Fibroblast of lung (primary cell): ENCODE results near the gene IGSF11. TPM values are rescaled to one million over a fixed set of nuclear protein-coding genes. Genes with fewer than 3 reads are reported as not detected.

Experiments used
- DNase-seq, 2 donors: peaks; one replicate each; pipeline versions ENCODE4 v3.0.0 to v3.0.0-alpha.2; 2010; ENCODE audit warnings: low read depth in 2 of 2
- H2AFZ ChIP-seq: 2 replicates; pipeline ENCODE4 v1.5.1; 2012; ENCODE audit warnings: low read length, control low read depth, inconsistent platforms
- H3K27ac ChIP-seq: 2 replicates; pipeline ENCODE4 v1.5.1; 2011; ENCODE audit warnings: low read length, control low read depth; ENCODE audit not compliant: insufficient read depth
- H3K27me3 ChIP-seq: 2 replicates; pipeline ENCODE4 v1.5.1; 2011; ENCODE audit warnings: mild to moderate bottlenecking, low read length; ENCODE audit not compliant: control insufficient read depth, insufficient read depth
- H3K36me3 ChIP-seq: 2 replicates; pipeline ENCODE4 v1.5.1; 2011; ENCODE audit warnings: low read length; ENCODE audit not compliant: control insufficient read depth, insufficient read depth
- H3K4me1 ChIP-seq: 2 replicates; pipeline ENCODE4 v1.5.1; 2011; ENCODE audit warnings: low read length; ENCODE audit not compliant: control insufficient read depth, insufficient read depth; ENCODE audit errors: extremely low read depth
- H3K4me2 ChIP-seq: 2 replicates; pipeline ENCODE4 v1.5.1; 2011; ENCODE audit warnings: low read length, control low read depth; ENCODE audit not compliant: insufficient read depth; ENCODE audit errors: extremely low read depth
- H3K4me3 ChIP-seq, 4 experiments: fragments of 200-600 bp in 1 of 4; sonication (generic) in 1 of 4; replicated peaks in 1 of 4; 2 replicates each; pipeline ENCODE4 v1.5.1; 2011 to 2016; ENCODE audit warnings: low read length in 4 of 4, low read depth in 3 of 4, mild to moderate bottlenecking in 3 of 4, control low read depth in 2 of 4, inconsistent platforms in 1 of 4, mixed read lengths in 1 of 4; ENCODE audit not compliant: insufficient read depth in 1 of 4; ENCODE audit errors: control extremely low read depth in 1 of 4
- H3K79me2 ChIP-seq: 2 replicates; pipeline ENCODE4 v1.5.1; 2012; ENCODE audit warnings: mild to moderate bottlenecking, low read length, inconsistent platforms; ENCODE audit not compliant: control insufficient read depth, insufficient read depth
- H3K9ac ChIP-seq: 2 replicates; pipeline ENCODE4 v1.5.1; 2011; ENCODE audit warnings: mild to moderate bottlenecking, low read length, control low read depth; ENCODE audit not compliant: insufficient read depth
- H3K9me3 ChIP-seq: 2 replicates; pipeline ENCODE4 v1.5.1; 2012; ENCODE audit warnings: low read depth, low read length; ENCODE audit not compliant: control insufficient read depth, insufficient read depth
- H4K20me1 ChIP-seq: 2 replicates; pipeline ENCODE4 v1.5.1; 2011; ENCODE audit warnings: low read length; ENCODE audit not compliant: control insufficient read depth, insufficient read depth; ENCODE audit errors: extremely low read depth
- EZH2 ChIP-seq: IDR thresholded peaks from 2 replicates; pipeline ENCODE4 v1.5.1; 2012; ENCODE audit warnings: low read length, control low read depth, mild to moderate bottlenecking; ENCODE audit errors: missing control alignments
- polyA plus RNA-seq, 2 donors: library from polyadenylated mRNA; depleted of rRNA in 1 of 2; stranded (reverse) in 1 of 2; unstranded in 1 of 2; fragments of >200 nt; gene quantifications; 2 replicates each; pipeline ENCODE4 v1.2.1, GENCODE V29; 2011 to 2012; ENCODE audit warnings: missing spikeins in 1 of 2
- total RNA-seq: library from RNA; depleted of rRNA; stranded (reverse); fragments of >200 nt; gene quantifications from 2 replicates; pipeline ENCODE4 v1.2.1, GENCODE V29; 2014
- TF ChIP-seq, protein P1 (sequence below), 2 donors: IDR thresholded peaks in 1 of 2; conservative IDR thresholded peaks in 1 of 2; 1 replicate in 1 of 2; 2 replicates in 1 of 2; pipeline ENCODE4 v1.5.1; 2011 to 2012; ENCODE audit warnings: low read length in 2 of 2, control low read depth in 1 of 2, inconsistent platforms in 1 of 2, low read depth in 1 of 2, mild to moderate bottlenecking in 1 of 2

Gene IGSF11
- total and polyA plus RNA-seq, 2 donors (not counting 1 experiment from before 2014, with no cell fraction given): under 0.01 TPM; not detected in 1

DNA sequence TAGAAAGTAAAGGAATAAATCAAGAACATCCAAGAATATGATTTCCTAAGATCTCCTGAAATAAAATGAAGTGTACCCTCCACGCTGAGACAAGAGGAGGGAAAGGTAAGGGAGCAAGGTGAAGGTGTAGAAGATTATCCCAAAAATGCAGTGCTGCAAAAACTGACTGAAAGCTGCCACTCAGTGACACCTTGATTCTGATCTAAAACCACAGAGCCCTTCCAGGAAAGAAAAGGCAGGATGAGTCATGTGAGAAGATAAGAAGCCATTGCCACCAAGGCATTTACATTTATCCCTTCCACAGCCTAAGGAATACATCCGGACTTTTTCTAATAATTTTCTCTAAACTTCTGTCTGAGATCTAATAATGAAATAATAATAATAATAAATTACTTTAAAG lies 49.9 kb downstream of the IGSF11 start:
- Histone ChIP-seq H2AFZ (no peak overlapping the region), H3K4me1 (no peaks in the 10 kb centered on the region), H3K9ac (no peak overlapping the region), H3K27me3 (no peaks in the 10 kb centered on the region), H3K27ac (no peak overlapping the region), H4K20me1 (no peaks in the 10 kb centered on the region), H3K9me3 (no peaks in the 10 kb centered on the region), H3K79me2 (no peaks in the 10 kb centered on the region), H3K36me3 (no peaks in the 10 kb centered on the region), H3K4me3 (no peak overlapping the region), H3K4me2 (no peak overlapping the region)
- TF ChIP-seq, protein P1, sequence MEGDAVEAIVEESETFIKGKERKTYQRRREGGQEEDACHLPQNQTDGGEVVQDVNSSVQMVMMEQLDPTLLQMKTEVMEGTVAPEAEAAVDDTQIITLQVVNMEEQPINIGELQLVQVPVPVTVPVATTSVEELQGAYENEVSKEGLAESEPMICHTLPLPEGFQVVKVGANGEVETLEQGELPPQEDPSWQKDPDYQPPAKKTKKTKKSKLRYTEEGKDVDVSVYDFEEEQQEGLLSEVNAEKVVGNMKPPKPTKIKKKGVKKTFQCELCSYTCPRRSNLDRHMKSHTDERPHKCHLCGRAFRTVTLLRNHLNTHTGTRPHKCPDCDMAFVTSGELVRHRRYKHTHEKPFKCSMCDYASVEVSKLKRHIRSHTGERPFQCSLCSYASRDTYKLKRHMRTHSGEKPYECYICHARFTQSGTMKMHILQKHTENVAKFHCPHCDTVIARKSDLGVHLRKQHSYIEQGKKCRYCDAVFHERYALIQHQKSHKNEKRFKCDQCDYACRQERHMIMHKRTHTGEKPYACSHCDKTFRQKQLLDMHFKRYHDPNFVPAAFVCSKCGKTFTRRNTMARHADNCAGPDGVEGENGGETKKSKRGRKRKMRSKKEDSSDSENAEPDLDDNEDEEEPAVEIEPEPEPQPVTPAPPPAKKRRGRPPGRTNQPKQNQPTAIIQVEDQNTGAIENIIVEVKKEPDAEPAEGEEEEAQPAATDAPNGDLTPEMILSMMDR (conservative IDR thresholded peaks at IDR 0.05 in 1 of 2, IDR thresholded peaks at IDR 0.05 in 1 of 2; ENCODE audit: low read depth in 1 of 2, low read length in 2 of 2): no peak
- no peak for TF ChIP-seq EZH2
- DNase-seq: no peak

DNA sequence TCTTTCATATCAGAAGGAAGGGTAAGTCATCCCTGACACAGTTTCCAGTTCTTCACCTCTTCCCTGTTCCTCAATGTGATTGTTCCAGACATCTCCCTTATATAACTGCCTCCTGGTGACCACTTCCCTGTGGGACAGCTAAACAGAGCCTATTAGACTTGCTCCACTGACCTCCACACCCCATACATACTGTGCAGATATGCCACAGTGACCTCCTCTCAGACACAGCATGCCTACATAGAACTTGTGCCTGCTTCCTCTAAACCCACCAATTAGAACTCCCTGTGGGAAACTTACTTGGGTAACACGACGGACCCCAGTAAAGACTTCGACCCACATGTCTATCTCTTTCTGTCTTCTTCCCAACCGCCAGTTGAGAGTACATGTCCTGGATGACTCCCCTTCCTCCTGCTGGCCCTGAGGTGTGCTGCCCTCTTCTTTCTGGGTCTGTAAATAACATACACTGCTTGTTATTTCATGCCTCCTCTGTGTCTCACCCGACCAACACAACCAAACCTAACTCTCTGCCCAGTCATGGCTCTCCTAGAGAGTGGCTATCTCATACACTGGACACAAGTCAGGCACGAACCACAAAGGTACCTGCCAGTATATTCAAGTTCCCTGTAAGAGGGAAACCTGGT lies 53.0 kb downstream of the IGSF11 start:
- Histone ChIP-seq H3K9ac (no peak overlapping the region), H3K36me3 (no peaks in the 10 kb centered on the region), H3K27me3 (no peaks in the 10 kb centered on the region), H3K79me2 (no peaks in the 10 kb centered on the region), H3K4me1 (no peaks in the 10 kb centered on the region), H3K4me2 (no peak overlapping the region), H4K20me1 (no peaks in the 10 kb centered on the region), H2AFZ (no peak overlapping the region), H3K4me3 (no peak overlapping the region), H3K9me3 (no peaks in the 10 kb centered on the region), H3K27ac (no peak overlapping the region)
- TF ChIP-seq, protein P1 (conservative IDR thresholded peaks at IDR 0.05 in 1 of 2, IDR thresholded peaks at IDR 0.05 in 1 of 2; ENCODE audit: low read depth in 1 of 2, low read length in 2 of 2): no peak
- TF ChIP-seq EZH2: no peak
- DNase-seq: no peak

- no peak overlapping the region for H3K27ac ChIP-seq
These were observed 53.8 kb downstream of the IGSF11 start for GRCh38 chr3:118980832-118981231.

More at GRCh38 chr3:118980832-118981231, 53.8 kb downstream of the IGSF11 start:
- TF ChIP-seq EZH2: no peak
- TF ChIP-seq, protein P1 (conservative IDR thresholded peaks at IDR 0.05 in 1 of 2, IDR thresholded peaks at IDR 0.05 in 1 of 2; ENCODE audit: low read depth in 1 of 2, low read length in 2 of 2): no peak
- Histone ChIP-seq H3K4me2 (no peak overlapping the region), H2AFZ (no peak overlapping the region), H3K4me1 (no peaks in the 10 kb centered on the region), H3K9me3 (no peaks in the 10 kb centered on the region), H3K4me3 (no peak overlapping the region), H3K27me3 (no peaks in the 10 kb centered on the region), H3K79me2 (no peaks in the 10 kb centered on the region), H4K20me1 (no peaks in the 10 kb centered on the region), H3K9ac (no peak overlapping the region), H3K36me3 (no peaks in the 10 kb centered on the region)
- no peak for DNase-seq
